ENCODE data around the gene KIF6.

GRCh38 chr6:39587080-39587479, 138.1 kb downstream of the KIF6 start:
- TF ChIP-seq CTCF (IDR thresholded peaks at IDR 0.05), result no peak
- TF ChIP-seq EZH2 (IDR thresholded peaks at IDR 0.05), result no peak
- TF ChIP-seq EZH2phosphoT487 (IDR thresholded peaks at IDR 0.05), result no peak

All from neural progenitor cell (in vitro differentiated cells).